Measurements from ENCODE around the gene SNX27. TPM values are rescaled to one million over a fixed set of nuclear protein-coding genes. Genes with fewer than 3 reads are reported as not detected.

Gene SNX27
- total and polyA plus RNA-seq, 2 donors (not counting 1 experiment from before 2014, with no cell fraction given): 13.5 to 45.6 TPM

DNA sequence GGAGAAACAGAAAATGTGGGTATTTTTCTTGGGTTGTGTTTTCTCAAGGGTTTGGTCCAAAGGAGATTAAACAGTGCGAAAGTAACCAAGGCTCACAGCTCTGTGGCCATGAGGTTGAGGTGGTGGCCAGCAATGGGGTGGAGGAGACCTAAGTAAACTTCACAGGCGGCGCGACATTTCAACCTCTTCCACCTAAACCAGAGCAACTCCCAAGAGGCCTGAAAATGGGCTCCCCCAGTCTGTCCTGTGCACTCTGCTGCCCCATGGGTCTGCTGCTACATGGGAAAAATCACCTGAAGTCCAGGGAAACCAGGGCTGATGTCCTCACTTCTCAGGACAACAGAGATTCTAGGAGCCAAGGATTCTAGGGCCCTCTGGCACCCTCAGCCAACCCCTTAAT is 92.4 kb downstream of the SNX27 start:
- TF ChIP-seq, protein P1, sequence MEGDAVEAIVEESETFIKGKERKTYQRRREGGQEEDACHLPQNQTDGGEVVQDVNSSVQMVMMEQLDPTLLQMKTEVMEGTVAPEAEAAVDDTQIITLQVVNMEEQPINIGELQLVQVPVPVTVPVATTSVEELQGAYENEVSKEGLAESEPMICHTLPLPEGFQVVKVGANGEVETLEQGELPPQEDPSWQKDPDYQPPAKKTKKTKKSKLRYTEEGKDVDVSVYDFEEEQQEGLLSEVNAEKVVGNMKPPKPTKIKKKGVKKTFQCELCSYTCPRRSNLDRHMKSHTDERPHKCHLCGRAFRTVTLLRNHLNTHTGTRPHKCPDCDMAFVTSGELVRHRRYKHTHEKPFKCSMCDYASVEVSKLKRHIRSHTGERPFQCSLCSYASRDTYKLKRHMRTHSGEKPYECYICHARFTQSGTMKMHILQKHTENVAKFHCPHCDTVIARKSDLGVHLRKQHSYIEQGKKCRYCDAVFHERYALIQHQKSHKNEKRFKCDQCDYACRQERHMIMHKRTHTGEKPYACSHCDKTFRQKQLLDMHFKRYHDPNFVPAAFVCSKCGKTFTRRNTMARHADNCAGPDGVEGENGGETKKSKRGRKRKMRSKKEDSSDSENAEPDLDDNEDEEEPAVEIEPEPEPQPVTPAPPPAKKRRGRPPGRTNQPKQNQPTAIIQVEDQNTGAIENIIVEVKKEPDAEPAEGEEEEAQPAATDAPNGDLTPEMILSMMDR (IDR thresholded peaks at IDR 0.05): no peak
- TF ChIP-seq EZH2 (IDR thresholded peaks at IDR 0.05; ENCODE audit: borderline replicate concordance, insufficient read depth, low read depth, low read length, poor library complexity, severe bottlenecking): no peak
- CTCF ChIA-PET: no interaction called here
- H3K27ac ChIP-seq (ENCODE audit: low read length in 2 of 2): no peak overlapping the region
- H3K4me3 ChIP-seq (ENCODE audit: control extremely low read depth in 1 of 5, extremely low read depth in 1 of 5, insufficient read depth in 1 of 5, low read depth in 2 of 5, low read length in 4 of 5): no peak overlapping the region
- H3K4me1 ChIP-seq (ENCODE audit: control insufficient read depth in 2 of 2, insufficient read depth in 2 of 2, low read length in 2 of 2): no peaks in the 10 kb centered on the region
- H3K36me3 ChIP-seq (replicated peaks in 1 of 2; ENCODE audit: control extremely low read depth in 1 of 2, control insufficient read depth in 1 of 2, extremely low read depth in 1 of 2, insufficient read depth in 2 of 2, low read length in 1 of 2): peaks cover 0 to 8% of the 10 kb centered on the region in 2 experiments
- no peak overlapping the region for H3K4me2 ChIP-seq (replicated peaks; ENCODE audit: low read depth, low read length, poor library complexity, severe bottlenecking)
- DNase-seq (no peak), ATAC-seq (ENCODE audit: low read depth) (no peak)
- H2AFZ ChIP-seq (ENCODE audit: insufficient read depth, low read depth, low read length, poor library complexity, severe bottlenecking): no peak overlapping the region
- H3K27ac Mint-ChIP-seq: no peak overlapping the region
- intact Hi-C loops (cut with micrococcal nuclease): no loop called here
- H4K20me1 ChIP-seq (ENCODE audit: control insufficient read depth, insufficient read depth, low read length, poor library complexity, severe bottlenecking): no peaks in the 10 kb centered on the region
- POLR2A ChIA-PET: no interaction called here
- 100% methylated on average over 3 of the region's 4 CpGs for WGBS (ENCODE audit: insufficient coverage)
- H3K9me3 ChIP-seq (ENCODE audit: control extremely low read depth in 1 of 3, control insufficient read depth in 2 of 3, insufficient read depth in 1 of 3, low read length in 2 of 3): no peaks in the 10 kb centered on the region
- no peaks in the 10 kb centered on the region for H3K9me3 Mint-ChIP-seq (ENCODE audit: insufficient read depth)
- no peak overlapping the region for H3K4me3 Mint-ChIP-seq
- H3K9ac ChIP-seq (ENCODE audit: low read length): no peak overlapping the region
- H3K27me3 Mint-ChIP-seq: peaks cover 1% of the 10 kb centered on the region
- H3K27me3 ChIP-seq (replicated peaks in 1 of 4; ENCODE audit: control extremely low read depth in 1 of 4, control insufficient read depth in 3 of 4, insufficient read depth in 4 of 4, low read length in 3 of 4): peaks cover 0 to 5% (median 0%) of the 10 kb centered on the region in 4 experiments
- no peaks in the 10 kb centered on the region for H3K79me2 ChIP-seq (ENCODE audit: control insufficient read depth, insufficient read depth, low read length)
- no peaks in the 10 kb centered on the region for H3K4me1 Mint-ChIP-seq

DNA sequence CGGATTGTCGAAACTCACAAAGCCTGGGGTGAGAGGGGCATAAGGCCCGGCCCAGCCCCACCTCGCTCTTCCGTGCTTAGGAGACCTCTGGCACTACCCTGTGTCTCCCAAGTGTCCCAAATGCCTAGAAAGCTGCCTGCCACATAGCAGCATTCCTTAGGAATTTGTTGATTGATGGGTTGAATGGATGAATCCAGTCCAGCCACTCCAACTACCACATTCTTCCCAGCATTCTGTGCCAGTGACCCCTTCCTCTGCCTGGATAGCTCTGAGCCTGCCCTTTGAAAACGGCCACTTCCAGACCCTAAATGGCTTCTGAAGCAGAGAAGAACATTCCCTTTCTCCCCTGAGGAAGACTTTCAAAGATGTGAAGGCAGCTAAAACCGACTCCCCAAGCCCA is 93.3 kb downstream of the SNX27 start:
- H3K9me3 ChIP-seq (ENCODE audit: control extremely low read depth in 1 of 3, control insufficient read depth in 2 of 3, insufficient read depth in 1 of 3, low read length in 2 of 3): no peaks in the 10 kb centered on the region
- no peak for DNase-seq
- intact Hi-C loops (cut with micrococcal nuclease): no loop called here
- H3K36me3 ChIP-seq (replicated peaks in 1 of 2; ENCODE audit: control extremely low read depth in 1 of 2, control insufficient read depth in 1 of 2, extremely low read depth in 1 of 2, insufficient read depth in 2 of 2, low read length in 1 of 2): peaks cover 0 to under 1% of the 10 kb centered on the region in 2 experiments
- TF ChIP-seq EZH2 (IDR thresholded peaks at IDR 0.05; ENCODE audit: borderline replicate concordance, insufficient read depth, low read depth, low read length, poor library complexity, severe bottlenecking): no peak
- TF ChIP-seq, protein P1 (IDR thresholded peaks at IDR 0.05): no peak
- H3K79me2 ChIP-seq (ENCODE audit: control insufficient read depth, insufficient read depth, low read length): no peaks in the 10 kb centered on the region
- H3K9ac ChIP-seq (ENCODE audit: low read length): no peak overlapping the region
- H3K27me3 Mint-ChIP-seq: peaks cover 4% of the 10 kb centered on the region
- H3K4me3 Mint-ChIP-seq: no peak overlapping the region
- 99% methylated on average over 6 of the region's 7 CpGs for WGBS (ENCODE audit: insufficient coverage)
- H3K4me1 Mint-ChIP-seq: no peaks in the 10 kb centered on the region
- H3K27ac ChIP-seq (ENCODE audit: low read length in 2 of 2): no peak overlapping the region
- H3K4me1 ChIP-seq (ENCODE audit: control insufficient read depth in 2 of 2, insufficient read depth in 2 of 2, low read length in 2 of 2): no peaks in the 10 kb centered on the region
- H3K9me3 Mint-ChIP-seq (ENCODE audit: insufficient read depth): no peaks in the 10 kb centered on the region
- H4K20me1 ChIP-seq (ENCODE audit: control insufficient read depth, insufficient read depth, low read length, poor library complexity, severe bottlenecking): no peaks in the 10 kb centered on the region
- ChIA-PET CTCF (interaction anchor here (1.6 kb wide), 1 partner anchor 10 kb away, joined by 3 read pairs; no protein-coding TSS in a partner anchor), POLR2A (no interaction called here)
- peaks cover 0 to 5% (median 0%) of the 10 kb centered on the region in 4 experiments for H3K27me3 ChIP-seq (replicated peaks in 1 of 4; ENCODE audit: control extremely low read depth in 1 of 4, control insufficient read depth in 3 of 4, insufficient read depth in 4 of 4, low read length in 3 of 4)
- H3K4me2 ChIP-seq (replicated peaks; ENCODE audit: low read depth, low read length, poor library complexity, severe bottlenecking): no peak overlapping the region
- H2AFZ ChIP-seq (ENCODE audit: insufficient read depth, low read depth, low read length, poor library complexity, severe bottlenecking): no peak overlapping the region
- no peak overlapping the region for H3K27ac Mint-ChIP-seq
- no peak overlapping the region for H3K4me3 ChIP-seq (ENCODE audit: control extremely low read depth in 1 of 5, extremely low read depth in 1 of 5, insufficient read depth in 1 of 5, low read depth in 2 of 5, low read length in 4 of 5)
- no peak for ATAC-seq (ENCODE audit: low read depth)

All from B cell (primary cell).